Liver (tissue), 9 donors: ENCODE data around the gene TMEM266. TPM values are rescaled to one million over a fixed set of nuclear protein-coding genes. Genes with fewer than 3 reads are reported as not detected.

Source experiments
- DNase-seq: peaks from one replicate; pipeline ENCODE4 v3.0.0-alpha.2; 2017; ENCODE audit warnings: low spot score
- H3K27ac ChIP-seq, 2 donors: one replicate each; pipeline ENCODE4 v1.7.0; 2013; ENCODE audit warnings: inconsistent platforms in 2 of 2, low read length in 2 of 2, control low read depth in 1 of 2, low read depth in 1 of 2, mild to moderate bottlenecking in 1 of 2
- H3K27me3 ChIP-seq, 4 donors: one replicate each; pipeline versions ENCODE4 v1.6.1 to v1.7.0; 2013; ENCODE audit warnings: low read length in 3 of 4, inconsistent platforms in 1 of 4, mild to moderate bottlenecking in 1 of 4, moderate library complexity in 1 of 4; ENCODE audit not compliant: control insufficient read depth in 4 of 4, insufficient read depth in 4 of 4
- H3K36me3 ChIP-seq, 4 donors: one replicate each; pipeline versions ENCODE4 v1.6.1 to v1.7.0; 2013; ENCODE audit warnings: low read length in 3 of 4, mild to moderate bottlenecking in 3 of 4, low read depth in 1 of 4, moderate library complexity in 1 of 4; ENCODE audit not compliant: control insufficient read depth in 4 of 4, insufficient read depth in 3 of 4
- H3K4me1 ChIP-seq, 4 donors: one replicate each; pipeline versions ENCODE4 v1.6.1 to v1.7.0; 2013; ENCODE audit warnings: low read length in 3 of 4, mild to moderate bottlenecking in 3 of 4, moderate library complexity in 1 of 4; ENCODE audit not compliant: control insufficient read depth in 4 of 4, insufficient read depth in 4 of 4
- H3K4me3 ChIP-seq, 3 donors: one replicate each; pipeline versions ENCODE4 v1.6.1 to v1.7.0; 2013; ENCODE audit warnings: low read length in 3 of 3, control low read depth in 1 of 3, low read depth in 1 of 3, mild to moderate bottlenecking in 1 of 3
- H3K9ac ChIP-seq, 2 donors: one replicate each; pipeline ENCODE4 v1.7.0; 2013; ENCODE audit warnings: low read length in 2 of 2, mild to moderate bottlenecking in 2 of 2, moderate library complexity in 2 of 2, control low read depth in 1 of 2, low read depth in 1 of 2
- H3K9me3 ChIP-seq, 4 donors: one replicate each; pipeline versions ENCODE4 v1.6.1 to v1.7.0; 2013; ENCODE audit warnings: low read length in 3 of 4; ENCODE audit not compliant: control insufficient read depth in 4 of 4
- EGR1 ChIP-seq, 2 donors: IDR thresholded peaks; 2 replicates each; pipeline ENCODE4 v1.6.1; 2016 to 2018; ENCODE audit warnings: antibody characterized with exemption in 2 of 2, low read depth in 2 of 2
- FOXA1 ChIP-seq: IDR thresholded peaks from 2 replicates; pipeline ENCODE4 v1.6.1; 2016; ENCODE audit warnings: antibody characterized with exemption
- FOXA2 ChIP-seq: IDR thresholded peaks from 2 replicates; pipeline ENCODE4 v1.6.1; 2016; ENCODE audit warnings: antibody characterized with exemption
- GABPA ChIP-seq, 2 donors: IDR thresholded peaks in 1 of 2; conservative IDR thresholded peaks in 1 of 2; 2 replicates each; pipeline ENCODE4 v1.6.1; 2016; ENCODE audit warnings: antibody characterized with exemption in 2 of 2, mild to moderate bottlenecking in 1 of 2, moderate library complexity in 1 of 2
- HNF4A ChIP-seq, 2 donors: conservative IDR thresholded peaks; 2 replicates each; pipeline ENCODE4 v1.6.1; 2016; ENCODE audit warnings: antibody characterized with exemption in 2 of 2, mild to moderate bottlenecking in 2 of 2
- HNF4G ChIP-seq: IDR thresholded peaks from 2 replicates; pipeline ENCODE4 v1.6.1; 2016; ENCODE audit warnings: antibody characterized with exemption
- JUND ChIP-seq, 2 donors: IDR thresholded peaks; 2 replicates each; pipeline ENCODE4 v1.6.1; 2016; ENCODE audit warnings: antibody characterized with exemption in 2 of 2
- NR2F2 ChIP-seq: IDR thresholded peaks from 2 replicates; pipeline ENCODE4 v1.6.1; 2016; ENCODE audit warnings: antibody characterized with exemption
- RAD21 ChIP-seq, 2 donors: IDR thresholded peaks; 2 replicates each; pipeline ENCODE4 v1.6.1; 2016; ENCODE audit warnings: antibody characterized with exemption in 2 of 2, mild to moderate bottlenecking in 2 of 2
- REST ChIP-seq: IDR thresholded peaks from 2 replicates; pipeline ENCODE4 v1.6.1; 2016; ENCODE audit warnings: antibody characterized with exemption, mild to moderate bottlenecking
- RXRA ChIP-seq, 2 donors: IDR thresholded peaks; 2 replicates each; pipeline ENCODE4 v1.6.1; 2017 to 2018; ENCODE audit warnings: antibody characterized with exemption in 2 of 2, mild to moderate bottlenecking in 1 of 2
- SP1 ChIP-seq: IDR thresholded peaks from 2 replicates; pipeline ENCODE4 v1.6.1; 2018; ENCODE audit warnings: antibody characterized with exemption, mild to moderate bottlenecking
- TAF1 ChIP-seq: conservative IDR thresholded peaks from 2 replicates; pipeline ENCODE4 v1.6.1; 2016; ENCODE audit warnings: antibody characterized with exemption, mild to moderate bottlenecking
- YY1 ChIP-seq: IDR thresholded peaks from 2 replicates; pipeline ENCODE4 v1.6.1; 2016; ENCODE audit warnings: antibody characterized with exemption, mild to moderate bottlenecking
- WGBS: extraction: QIAGEN DNeasy Blood & Tissue Kit; methylation state at CpG from one replicate; pipeline ENCODE4 v1.1.7; 2013; 5-methylcytosine and 5-hydroxymethylcytosine counted together
- polyA plus RNA-seq, 2 donors: library from polyadenylated mRNA; stranded (reverse) in 1 of 2; unstranded in 1 of 2; fragments of 200-250 nt in 1 of 2; fragments of >200 nt in 1 of 2; fragmentation: Nextera tagmentation in 1 of 2; extraction: Ambion mirVana in 1 of 2; gene quantifications; one replicate each; pipeline versions ENCODE4 v1.2.1 to v1.2.3, GENCODE V29; 2013 to 2015
- total RNA-seq, 2 donors: library from RNA; depleted of rRNA; stranded (reverse); fragments of >200 nt; gene quantifications; one replicate each; pipeline ENCODE4 v1.2.3, GENCODE V29; 2014
- TF ChIP-seq, protein P1 (sequence below): IDR thresholded peaks from 2 replicates; pipeline ENCODE4 v1.6.1; 2016; ENCODE audit warnings: antibody characterized with exemption
- TF ChIP-seq, protein P2 (sequence below): IDR thresholded peaks from 2 replicates; pipeline ENCODE4 v1.6.1; 2016; ENCODE audit warnings: antibody characterized with exemption
- TF ChIP-seq, protein P3 (sequence below): IDR thresholded peaks from 2 replicates; pipeline ENCODE4 v1.6.1; 2016; ENCODE audit warnings: antibody characterized with exemption
- TF ChIP-seq, protein P4 (sequence below): fragments of 150-350 bp; IDR thresholded peaks from 2 replicates; pipeline ENCODE4 v1.5.1; 2017; ENCODE audit warnings: improper control_type of control experiment, low read depth, low read length; ENCODE audit not compliant: missing input control
- donor health status: healthy.
- donor health status: healthy.
- donor health status: healthy.
- donor health status: healthy.
- donor health status: healthy.

The TMEM266 gene
- total and polyA plus RNA-seq, 4 donors: 0.25 to 1.3 TPM; not detected in 2

GRCh38 chr15:76206325-76206976, 146.7 kb downstream of the TMEM266 start:
- Histone ChIP-seq H3K27me3 (no peaks in the 10 kb centered on the region), H3K9ac (no peak overlapping the region), H3K4me1 (no peaks in the 10 kb centered on the region), H3K27ac (no peak overlapping the region), H3K9me3 (no peaks in the 10 kb centered on the region), H3K4me3 (no peak overlapping the region), H3K36me3 (peaks cover 0 to 40% (median 8%) of the 10 kb centered on the region in 4 donors)
- peak; percentile 55 for DNase-seq
- 22% methylated on average over 4 of the region's 4 CpGs for WGBS
- no peak for TF ChIP-seq JUND (IDR thresholded peaks at IDR 0.05)
- no peak for TF ChIP-seq YY1
- TF ChIP-seq HNF4A (conservative IDR thresholded peaks at IDR 0.05): no peak
- no peak for TF ChIP-seq FOXA1
- TF ChIP-seq, protein P1, sequence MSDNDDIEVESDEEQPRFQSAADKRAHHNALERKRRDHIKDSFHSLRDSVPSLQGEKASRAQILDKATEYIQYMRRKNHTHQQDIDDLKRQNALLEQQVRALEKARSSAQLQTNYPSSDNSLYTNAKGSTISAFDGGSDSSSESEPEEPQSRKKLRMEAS: no peak
- no peak for TF ChIP-seq SP1
- TF ChIP-seq, protein P2, sequence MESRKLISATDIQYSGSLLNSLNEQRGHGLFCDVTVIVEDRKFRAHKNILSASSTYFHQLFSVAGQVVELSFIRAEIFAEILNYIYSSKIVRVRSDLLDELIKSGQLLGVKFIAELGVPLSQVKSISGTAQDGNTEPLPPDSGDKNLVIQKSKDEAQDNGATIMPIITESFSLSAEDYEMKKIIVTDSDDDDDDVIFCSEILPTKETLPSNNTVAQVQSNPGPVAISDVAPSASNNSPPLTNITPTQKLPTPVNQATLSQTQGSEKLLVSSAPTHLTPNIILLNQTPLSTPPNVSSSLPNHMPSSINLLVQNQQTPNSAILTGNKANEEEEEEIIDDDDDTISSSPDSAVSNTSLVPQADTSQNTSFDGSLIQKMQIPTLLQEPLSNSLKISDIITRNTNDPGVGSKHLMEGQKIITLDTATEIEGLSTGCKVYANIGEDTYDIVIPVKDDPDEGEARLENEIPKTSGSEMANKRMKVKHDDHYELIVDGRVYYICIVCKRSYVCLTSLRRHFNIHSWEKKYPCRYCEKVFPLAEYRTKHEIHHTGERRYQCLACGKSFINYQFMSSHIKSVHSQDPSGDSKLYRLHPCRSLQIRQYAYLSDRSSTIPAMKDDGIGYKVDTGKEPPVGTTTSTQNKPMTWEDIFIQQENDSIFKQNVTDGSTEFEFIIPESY: no peak
- TF ChIP-seq GABPA (IDR thresholded peaks at IDR 0.05 in 1 of 2, conservative IDR thresholded peaks at IDR 0.05 in 1 of 2): no peak
- no peak for TF ChIP-seq FOXA2
- TF ChIP-seq RXRA (IDR thresholded peaks at IDR 0.05): no peak
- no peak for TF ChIP-seq NR2F2

DNA sequence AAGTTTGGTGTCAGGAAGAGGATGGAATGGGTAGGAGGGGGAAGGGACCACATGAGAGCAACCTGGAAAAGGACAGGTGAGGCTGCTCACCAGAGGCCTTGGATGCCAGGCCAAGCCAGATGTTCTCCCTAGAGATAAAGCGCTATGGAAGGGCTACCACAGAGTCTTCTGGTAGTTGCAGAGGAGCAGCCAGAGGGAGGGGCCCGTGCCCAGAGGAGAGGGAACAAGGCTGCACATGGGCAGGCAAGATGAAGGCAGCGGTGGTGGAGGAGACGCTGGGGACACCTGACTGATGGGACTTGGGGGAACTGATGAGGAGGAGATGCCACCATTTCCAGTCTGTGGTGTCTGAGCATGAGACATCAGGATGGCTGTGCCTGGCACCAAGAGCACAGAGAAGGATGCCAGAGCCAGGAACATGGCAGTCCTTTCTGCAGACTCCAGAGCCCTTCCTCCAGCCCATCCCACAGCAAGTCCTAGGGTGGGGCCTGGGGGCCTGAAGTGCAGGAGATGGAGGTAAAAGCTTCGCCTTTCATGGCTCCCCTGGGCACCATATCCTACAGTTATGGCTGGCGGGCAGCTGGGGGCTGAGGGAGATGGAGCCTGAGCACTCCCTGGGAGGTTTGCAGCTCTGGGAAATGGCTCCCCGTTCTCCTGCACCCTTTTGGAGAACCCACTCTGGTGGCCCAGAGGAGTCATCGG, 148.4 kb downstream of the TMEM266 start:
- Histone ChIP-seq H3K4me1 (no peaks in the 10 kb centered on the region), H3K4me3 (no peak overlapping the region), H3K27me3 (no peaks in the 10 kb centered on the region), H3K9ac (no peak overlapping the region), H3K36me3 (peaks cover 0 to 56% (median 21%) of the 10 kb centered on the region in 4 donors), H3K27ac (no peak overlapping the region), H3K9me3 (no peaks in the 10 kb centered on the region)
- TF ChIP-seq, protein P3, sequence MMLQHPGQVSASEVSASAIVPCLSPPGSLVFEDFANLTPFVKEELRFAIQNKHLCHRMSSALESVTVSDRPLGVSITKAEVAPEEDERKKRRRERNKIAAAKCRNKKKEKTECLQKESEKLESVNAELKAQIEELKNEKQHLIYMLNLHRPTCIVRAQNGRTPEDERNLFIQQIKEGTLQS: no peak
- TF ChIP-seq FOXA2 (no peak), TAF1 (no peak), YY1 (no peak), HNF4G (no peak), FOXA1 (no peak), EGR1 (IDR thresholded peaks at IDR 0.05; ENCODE audit: low read depth in 2 of 2) (no peak), RXRA (IDR thresholded peaks at IDR 0.05) (no peak), SP1 (no peak), JUND (IDR thresholded peaks at IDR 0.05) (no peak), REST (no peak), HNF4A (conservative IDR thresholded peaks at IDR 0.05) (no peak), NR2F2 (no peak), RAD21 (IDR thresholded peaks at IDR 0.05) (no peak), GABPA (IDR thresholded peaks at IDR 0.05 in 1 of 2, conservative IDR thresholded peaks at IDR 0.05 in 1 of 2) (no peak)
- TF ChIP-seq, protein P4, sequence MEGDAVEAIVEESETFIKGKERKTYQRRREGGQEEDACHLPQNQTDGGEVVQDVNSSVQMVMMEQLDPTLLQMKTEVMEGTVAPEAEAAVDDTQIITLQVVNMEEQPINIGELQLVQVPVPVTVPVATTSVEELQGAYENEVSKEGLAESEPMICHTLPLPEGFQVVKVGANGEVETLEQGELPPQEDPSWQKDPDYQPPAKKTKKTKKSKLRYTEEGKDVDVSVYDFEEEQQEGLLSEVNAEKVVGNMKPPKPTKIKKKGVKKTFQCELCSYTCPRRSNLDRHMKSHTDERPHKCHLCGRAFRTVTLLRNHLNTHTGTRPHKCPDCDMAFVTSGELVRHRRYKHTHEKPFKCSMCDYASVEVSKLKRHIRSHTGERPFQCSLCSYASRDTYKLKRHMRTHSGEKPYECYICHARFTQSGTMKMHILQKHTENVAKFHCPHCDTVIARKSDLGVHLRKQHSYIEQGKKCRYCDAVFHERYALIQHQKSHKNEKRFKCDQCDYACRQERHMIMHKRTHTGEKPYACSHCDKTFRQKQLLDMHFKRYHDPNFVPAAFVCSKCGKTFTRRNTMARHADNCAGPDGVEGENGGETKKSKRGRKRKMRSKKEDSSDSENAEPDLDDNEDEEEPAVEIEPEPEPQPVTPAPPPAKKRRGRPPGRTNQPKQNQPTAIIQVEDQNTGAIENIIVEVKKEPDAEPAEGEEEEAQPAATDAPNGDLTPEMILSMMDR: no peak
- TF ChIP-seq, protein P2: no peak
- TF ChIP-seq, protein P1: no peak
- 98% methylated on average over 8 of the region's 8 CpGs for WGBS
- DNase-seq: no peak
